Measurements from ENCODE around the gene LRBA. TPM values are rescaled to one million over a fixed set of nuclear protein-coding genes. Genes with fewer than 3 reads are reported as not detected.

The LRBA gene
- total and polyA plus RNA-seq, 2 donors, result 18.4 to 38.6 TPM

- Histone ChIP-seq H3K27me3 (ENCODE audit: control insufficient read depth in 2 of 2, insufficient read depth in 1 of 2, low read length in 1 of 2) (no peaks in the 10 kb centered on the region), H3K4me3 (ENCODE audit: low read length in 2 of 2) (no peak overlapping the region), H3K27ac (ENCODE audit: low read depth in 1 of 2, low read length in 1 of 2) (no peak overlapping the region), H3K36me3 (ENCODE audit: control insufficient read depth in 2 of 2, insufficient read depth in 2 of 2, low read length in 1 of 2) (peaks cover 0 to 2% of the 10 kb centered on the region in 2 donors), H3K9me3 (ENCODE audit: control insufficient read depth in 2 of 2, insufficient read depth in 1 of 2, low read length in 1 of 2) (no peaks in the 10 kb centered on the region), H3K4me1 (ENCODE audit: control insufficient read depth in 2 of 2, insufficient read depth in 2 of 2, low read length in 2 of 2) (no peaks in the 10 kb centered on the region)
- no peak for DNase-seq (ENCODE audit: low read depth in 6 of 9, low spot score in 9 of 9)
- WGBS, result 94% methylated on average over 4 of the region's 4 CpGs
Observed at GRCh38 chr4:150784305-150784704, 230.8 kb downstream of the LRBA start.

- DNase-seq (ENCODE audit: low read depth in 6 of 9, low spot score in 9 of 9), result no peak
- WGBS, result 94% methylated on average over 2 of the region's 2 CpGs
- H3K27me3 ChIP-seq (ENCODE audit: control insufficient read depth in 2 of 2, insufficient read depth in 1 of 2, low read length in 1 of 2), result no peaks in the 10 kb centered on the region
- H3K4me3 ChIP-seq (ENCODE audit: low read length in 2 of 2), result no peak overlapping the region
- H3K36me3 ChIP-seq (ENCODE audit: control insufficient read depth in 2 of 2, insufficient read depth in 2 of 2, low read length in 1 of 2), result peaks cover 0 to 2% of the 10 kb centered on the region in 2 donors
- no peak overlapping the region for H3K27ac ChIP-seq (ENCODE audit: low read depth in 1 of 2, low read length in 1 of 2)
- no peaks in the 10 kb centered on the region for H3K4me1 ChIP-seq (ENCODE audit: control insufficient read depth in 2 of 2, insufficient read depth in 2 of 2, low read length in 2 of 2)
- no peaks in the 10 kb centered on the region for H3K9me3 ChIP-seq (ENCODE audit: control insufficient read depth in 2 of 2, insufficient read depth in 1 of 2, low read length in 1 of 2)
Observed at GRCh38 chr4:150782921-150783320, 232.2 kb downstream of the LRBA start.

- H3K27ac ChIP-seq (ENCODE audit: low read depth in 1 of 2, low read length in 1 of 2), result no peak overlapping the region
- H3K4me3 ChIP-seq (ENCODE audit: low read length in 2 of 2), result no peak overlapping the region
- 94% methylated on average over 2 of the region's 2 CpGs for WGBS
- H3K4me1 ChIP-seq (ENCODE audit: control insufficient read depth in 2 of 2, insufficient read depth in 2 of 2, low read length in 2 of 2), result no peaks in the 10 kb centered on the region
- H3K27me3 ChIP-seq (ENCODE audit: control insufficient read depth in 2 of 2, insufficient read depth in 1 of 2, low read length in 1 of 2), result no peaks in the 10 kb centered on the region
- H3K36me3 ChIP-seq (ENCODE audit: control insufficient read depth in 2 of 2, insufficient read depth in 2 of 2, low read length in 1 of 2), result peaks cover 0 to 2% of the 10 kb centered on the region in 2 donors
- H3K9me3 ChIP-seq (ENCODE audit: control insufficient read depth in 2 of 2, insufficient read depth in 1 of 2, low read length in 1 of 2), result no peaks in the 10 kb centered on the region
- DNase-seq (ENCODE audit: low read depth in 6 of 9, low spot score in 9 of 9), result no peak
Observed at GRCh38 chr4:150782311-150782710, 232.8 kb downstream of the LRBA start.

GRCh38 chr4:150781191-150781590, 233.9 kb downstream of the LRBA start:
- Histone ChIP-seq H3K27me3 (ENCODE audit: control insufficient read depth in 2 of 2, insufficient read depth in 1 of 2, low read length in 1 of 2) (no peaks in the 10 kb centered on the region), H3K4me3 (ENCODE audit: low read length in 2 of 2) (no peak overlapping the region), H3K27ac (ENCODE audit: low read depth in 1 of 2, low read length in 1 of 2) (no peak overlapping the region), H3K9me3 (ENCODE audit: control insufficient read depth in 2 of 2, insufficient read depth in 1 of 2, low read length in 1 of 2) (no peaks in the 10 kb centered on the region), H3K4me1 (ENCODE audit: control insufficient read depth in 2 of 2, insufficient read depth in 2 of 2, low read length in 2 of 2) (no peaks in the 10 kb centered on the region), H3K36me3 (ENCODE audit: control insufficient read depth in 2 of 2, insufficient read depth in 2 of 2, low read length in 1 of 2) (peaks cover 0 to 2% of the 10 kb centered on the region in 2 donors)
- WGBS, result 97% methylated on average over 6 of the region's 6 CpGs
- DNase-seq (ENCODE audit: low read depth in 6 of 9, low spot score in 9 of 9), result no peak

GRCh38 chr4:150779707-150780106, 235.4 kb downstream of the LRBA start:
- DNase-seq (ENCODE audit: low read depth in 6 of 9, low spot score in 9 of 9), result no peak
- H3K27ac ChIP-seq (ENCODE audit: low read depth in 1 of 2, low read length in 1 of 2), result no peak overlapping the region
- WGBS, result 97% methylated on average over 1 of the region's 1 CpG

GRCh38 chr4:150773729-150774449, 241.2 kb downstream of the LRBA start:
- Histone ChIP-seq H3K9me3 (ENCODE audit: control insufficient read depth in 2 of 2, insufficient read depth in 1 of 2, low read length in 1 of 2) (no peaks in the 10 kb centered on the region), H3K27me3 (ENCODE audit: control insufficient read depth in 2 of 2, insufficient read depth in 1 of 2, low read length in 1 of 2) (no peaks in the 10 kb centered on the region), H3K4me3 (ENCODE audit: low read length in 2 of 2) (no peak overlapping the region), H3K36me3 (ENCODE audit: control insufficient read depth in 2 of 2, insufficient read depth in 2 of 2, low read length in 1 of 2) (no peaks in the 10 kb centered on the region), H3K27ac (ENCODE audit: low read depth in 1 of 2, low read length in 1 of 2) (no peak overlapping the region), H3K4me1 (ENCODE audit: control insufficient read depth in 2 of 2, insufficient read depth in 2 of 2, low read length in 2 of 2) (no peaks in the 10 kb centered on the region)
- no peak for DNase-seq (ENCODE audit: low read depth in 6 of 9, low spot score in 9 of 9)
- 99% methylated on average over 5 of the region's 5 CpGs for WGBS

More at GRCh38 chr4:150779707-150780106, 235.4 kb downstream of the LRBA start:
- H3K27me3 ChIP-seq (ENCODE audit: control insufficient read depth in 2 of 2, insufficient read depth in 1 of 2, low read length in 1 of 2), result no peaks in the 10 kb centered on the region
- H3K9me3 ChIP-seq (ENCODE audit: control insufficient read depth in 2 of 2, insufficient read depth in 1 of 2, low read length in 1 of 2), result no peaks in the 10 kb centered on the region
- H3K4me1 ChIP-seq (ENCODE audit: control insufficient read depth in 2 of 2, insufficient read depth in 2 of 2, low read length in 2 of 2), result no peaks in the 10 kb centered on the region
- H3K36me3 ChIP-seq (ENCODE audit: control insufficient read depth in 2 of 2, insufficient read depth in 2 of 2, low read length in 1 of 2), result peaks cover 0 to 2% of the 10 kb centered on the region in 2 donors
- no peak overlapping the region for H3K4me3 ChIP-seq (ENCODE audit: low read length in 2 of 2)

- no peaks in the 10 kb centered on the region for H3K36me3 ChIP-seq (ENCODE audit: control insufficient read depth in 2 of 2, insufficient read depth in 2 of 2, low read length in 1 of 2)
- no peak for DNase-seq (ENCODE audit: low read depth in 6 of 9, low spot score in 9 of 9)
- no peak overlapping the region for H3K4me3 ChIP-seq (ENCODE audit: low read length in 2 of 2)
- H3K9me3 ChIP-seq (ENCODE audit: control insufficient read depth in 2 of 2, insufficient read depth in 1 of 2, low read length in 1 of 2), result no peaks in the 10 kb centered on the region
- no peaks in the 10 kb centered on the region for H3K4me1 ChIP-seq (ENCODE audit: control insufficient read depth in 2 of 2, insufficient read depth in 2 of 2, low read length in 2 of 2)
- H3K27me3 ChIP-seq (ENCODE audit: control insufficient read depth in 2 of 2, insufficient read depth in 1 of 2, low read length in 1 of 2), result no peaks in the 10 kb centered on the region
- 97% methylated on average over 4 of the region's 4 CpGs for WGBS
- H3K27ac ChIP-seq (ENCODE audit: low read depth in 1 of 2, low read length in 1 of 2), result no peak overlapping the region
Observed at GRCh38 chr4:150773032-150773431, 242.1 kb downstream of the LRBA start.

GRCh38 chr4:150771382-150771781, 243.7 kb downstream of the LRBA start:
- DNase-seq (ENCODE audit: low read depth in 6 of 9, low spot score in 9 of 9), result no peak
- Histone ChIP-seq H3K27me3 (ENCODE audit: control insufficient read depth in 2 of 2, insufficient read depth in 1 of 2, low read length in 1 of 2) (no peaks in the 10 kb centered on the region), H3K4me1 (ENCODE audit: control insufficient read depth in 2 of 2, insufficient read depth in 2 of 2, low read length in 2 of 2) (no peaks in the 10 kb centered on the region), H3K27ac (ENCODE audit: low read depth in 1 of 2, low read length in 1 of 2) (no peak overlapping the region), H3K9me3 (ENCODE audit: control insufficient read depth in 2 of 2, insufficient read depth in 1 of 2, low read length in 1 of 2) (no peaks in the 10 kb centered on the region), H3K36me3 (ENCODE audit: control insufficient read depth in 2 of 2, insufficient read depth in 2 of 2, low read length in 1 of 2) (no peaks in the 10 kb centered on the region), H3K4me3 (ENCODE audit: low read length in 2 of 2) (no peak overlapping the region)
- 97% methylated on average over 1 of the region's 1 CpG for WGBS

GRCh38 chr4:150769845-150770244, 245.2 kb downstream of the LRBA start:
- no peak for DNase-seq (ENCODE audit: low read depth in 6 of 9, low spot score in 9 of 9)
- no peaks in the 10 kb centered on the region for H3K27me3 ChIP-seq (ENCODE audit: control insufficient read depth in 2 of 2, insufficient read depth in 1 of 2, low read length in 1 of 2)
- no peak overlapping the region for H3K4me3 ChIP-seq (ENCODE audit: low read length in 2 of 2)
- no peaks in the 10 kb centered on the region for H3K9me3 ChIP-seq (ENCODE audit: control insufficient read depth in 2 of 2, insufficient read depth in 1 of 2, low read length in 1 of 2)
- H3K4me1 ChIP-seq (ENCODE audit: control insufficient read depth in 2 of 2, insufficient read depth in 2 of 2, low read length in 2 of 2), result no peaks in the 10 kb centered on the region
- 90% methylated on average over 4 of the region's 4 CpGs for WGBS
- H3K36me3 ChIP-seq (ENCODE audit: control insufficient read depth in 2 of 2, insufficient read depth in 2 of 2, low read length in 1 of 2), result no peaks in the 10 kb centered on the region
- no peak overlapping the region for H3K27ac ChIP-seq (ENCODE audit: low read depth in 1 of 2, low read length in 1 of 2)
